Uterus (tissue), 4 donors: Measurements from ENCODE around the gene PALS1. TPM values are rescaled to one million over a fixed set of nuclear protein-coding genes. Genes with fewer than 3 reads are reported as not detected.

Experiments
- DNase-seq, 2 donors: peaks; one replicate each; pipeline ENCODE4 v3.0.0-alpha.2; 2019 to 2020
- H3K27ac ChIP-seq, 2 donors: fragments of 200-600 bp; sonication (generic); 1 replicate in 1 of 2; 2 replicates in 1 of 2; pipeline ENCODE4 v1.5.1; 2016 to 2018
- H3K27me3 ChIP-seq, 2 donors: fragments of 200-600 bp; sonication (generic); one replicate each; pipeline ENCODE4 v1.5.1; 2018 to 2019; ENCODE audit warnings: control low read depth in 1 of 2
- H3K36me3 ChIP-seq, 2 donors: fragments of 200-600 bp; sonication (generic); one replicate each; pipeline ENCODE4 v1.5.1; 2019; ENCODE audit warnings: control low read depth in 1 of 2
- H3K4me1 ChIP-seq, 2 donors: fragments of 200-600 bp; sonication (generic); one replicate each; pipeline ENCODE4 v1.5.1; 2018 to 2019; ENCODE audit warnings: control low read depth in 1 of 2
- H3K4me3 ChIP-seq, 2 donors: fragments of 200-600 bp; sonication (generic); 1 replicate in 1 of 2; 2 replicates in 1 of 2; pipeline ENCODE4 v1.5.1; 2018 to 2019; ENCODE audit warnings: mild to moderate bottlenecking in 1 of 2
- H3K9me3 ChIP-seq, 2 donors: fragments of 200-600 bp; sonication (generic); one replicate each; pipeline ENCODE4 v1.5.1; 2019; ENCODE audit warnings: control low read depth in 1 of 2
- POLR2A ChIP-seq, 2 donors: fragments of 450-650 bp; IDR thresholded peaks; one replicate each; pipeline ENCODE4 v1.6.1; 2016; ENCODE audit warnings: antibody characterized with exemption in 2 of 2, mild to moderate bottlenecking in 1 of 2, moderate library complexity in 1 of 2
- intact Hi-C: fragments of 100-400 bp; cut with DNase I; formaldehyde crosslinking; loops from one replicate; pipeline ENCODE4 v1.15.1; 2023; ENCODE audit warnings: low total_unique reads
- total RNA-seq, 4 donors: library from RNA; depleted of rRNA in 3 of 4; stranded (reverse); fragments of >200 nt in 3 of 4; gene quantifications; one replicate each; pipeline versions ENCODE4 v1.1.0 to v1.2.4, GENCODE V29; 2014 to 2023
- TF ChIP-seq, protein P1 (sequence below), 4 experiments: fragments of 200-600 bp in 2 of 4; fragments of 450-650 bp in 2 of 4; sonication (generic) in 2 of 4; IDR thresholded peaks; one replicate each; pipeline ENCODE4 v1.5.1; 2016 to 2019; ENCODE audit warnings: antibody characterized with exemption in 4 of 4, mild to moderate bottlenecking in 2 of 4, moderate library complexity in 1 of 4
- donor health status: DM: yes; HTN: yes; CAD: no.

Gene PALS1
- total RNA-seq, 4 donors from 2014 or later: 12.1 to 46.6 (median 21.6) TPM

DNA sequence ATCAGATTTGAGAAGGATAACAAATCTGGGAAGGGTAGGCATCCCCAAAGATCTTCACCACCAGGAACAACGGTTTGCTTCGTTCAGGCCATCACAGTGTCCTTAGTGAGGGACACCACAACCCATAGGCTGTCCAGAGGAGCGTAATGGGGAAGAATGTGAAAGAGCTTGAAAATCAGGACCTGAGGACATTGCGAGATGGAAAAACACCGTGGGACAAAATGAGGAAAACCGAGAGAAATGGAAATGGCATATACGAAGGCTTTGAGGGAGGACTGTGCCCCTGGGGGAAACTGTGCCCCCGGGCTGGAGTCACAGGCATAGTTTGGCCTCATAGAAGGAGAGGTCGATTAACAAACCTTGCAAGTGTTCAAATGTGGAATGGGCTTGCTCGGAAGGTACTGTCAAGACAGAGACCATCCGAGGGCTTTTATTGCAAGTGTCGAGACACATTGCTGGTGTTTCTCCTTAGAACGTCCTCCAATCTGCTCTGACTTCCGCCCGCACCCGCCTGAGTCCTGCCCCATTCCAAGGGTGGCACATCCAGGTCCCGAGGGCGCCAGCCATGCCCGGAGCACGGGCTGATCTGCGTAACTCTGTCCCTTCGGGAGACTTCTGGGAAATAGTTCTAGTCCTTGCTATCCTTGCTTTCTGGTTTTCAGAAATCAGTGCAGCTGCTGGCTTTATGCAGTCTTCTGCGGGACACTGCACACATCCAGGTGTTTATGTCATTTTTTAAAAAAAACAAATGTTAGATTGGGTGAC is 885 bp upstream of the PALS1 start:
- no peaks in the 10 kb centered on the region for H3K9me3 ChIP-seq
- H3K4me1 ChIP-seq: peaks cover 0 to 6% of the 10 kb centered on the region in 2 donors
- H3K27ac ChIP-seq: peak overlapping the region; percentile 88 to 97
- no peak for TF ChIP-seq POLR2A (IDR thresholded peaks at IDR 0.05)
- TF ChIP-seq, protein P1, sequence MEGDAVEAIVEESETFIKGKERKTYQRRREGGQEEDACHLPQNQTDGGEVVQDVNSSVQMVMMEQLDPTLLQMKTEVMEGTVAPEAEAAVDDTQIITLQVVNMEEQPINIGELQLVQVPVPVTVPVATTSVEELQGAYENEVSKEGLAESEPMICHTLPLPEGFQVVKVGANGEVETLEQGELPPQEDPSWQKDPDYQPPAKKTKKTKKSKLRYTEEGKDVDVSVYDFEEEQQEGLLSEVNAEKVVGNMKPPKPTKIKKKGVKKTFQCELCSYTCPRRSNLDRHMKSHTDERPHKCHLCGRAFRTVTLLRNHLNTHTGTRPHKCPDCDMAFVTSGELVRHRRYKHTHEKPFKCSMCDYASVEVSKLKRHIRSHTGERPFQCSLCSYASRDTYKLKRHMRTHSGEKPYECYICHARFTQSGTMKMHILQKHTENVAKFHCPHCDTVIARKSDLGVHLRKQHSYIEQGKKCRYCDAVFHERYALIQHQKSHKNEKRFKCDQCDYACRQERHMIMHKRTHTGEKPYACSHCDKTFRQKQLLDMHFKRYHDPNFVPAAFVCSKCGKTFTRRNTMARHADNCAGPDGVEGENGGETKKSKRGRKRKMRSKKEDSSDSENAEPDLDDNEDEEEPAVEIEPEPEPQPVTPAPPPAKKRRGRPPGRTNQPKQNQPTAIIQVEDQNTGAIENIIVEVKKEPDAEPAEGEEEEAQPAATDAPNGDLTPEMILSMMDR (IDR thresholded peaks at IDR 0.05): no peak
- peak overlapping the region; percentile 45 to 62 for H3K4me3 ChIP-seq
- peak; percentile 38 to 44 for DNase-seq
- intact Hi-C loops: no loop called here
- H3K27me3 ChIP-seq: no peaks in the 10 kb centered on the region
- H3K36me3 ChIP-seq: no peaks in the 10 kb centered on the region

DNA sequence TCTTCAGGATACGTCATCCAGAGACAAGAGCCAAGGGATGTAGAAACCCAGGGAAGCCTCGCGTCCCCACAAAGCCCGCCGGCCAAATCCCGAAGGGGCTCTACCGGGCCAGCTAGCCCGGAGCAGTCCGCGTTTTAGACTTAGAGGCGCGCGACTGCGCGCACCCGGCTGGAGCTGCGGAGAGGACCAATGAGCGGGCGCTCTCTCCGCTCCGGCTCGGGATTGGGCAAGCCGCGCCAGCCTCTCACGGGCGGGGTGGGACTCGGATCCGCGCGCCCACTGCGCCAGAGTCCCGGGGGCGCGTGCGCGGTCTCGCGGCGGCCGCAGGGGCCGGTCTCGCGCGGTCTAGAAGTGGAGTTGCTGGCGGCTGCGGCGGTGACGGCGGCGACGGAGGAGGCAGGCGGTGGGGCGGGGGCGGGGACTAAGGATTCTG is 241 bp upstream of the PALS1 start:
- Histone ChIP-seq H3K9me3 (no peaks in the 10 kb centered on the region), H3K4me3 (peak overlapping the region; percentile 56 to 62), H3K27ac (peak overlapping the region; percentile 88 to 97), H3K36me3 (no peaks in the 10 kb centered on the region), H3K27me3 (no peaks in the 10 kb centered on the region), H3K4me1 (peaks cover 0 to 6% of the 10 kb centered on the region in 2 donors)
- intact Hi-C loops: no loop called here
- TF ChIP-seq, protein P1 (IDR thresholded peaks at IDR 0.05): no peak
- TF ChIP-seq POLR2A (IDR thresholded peaks at IDR 0.05): peak; percentile 62 to 68
- peak; percentile 94 to 97 for DNase-seq

DNA sequence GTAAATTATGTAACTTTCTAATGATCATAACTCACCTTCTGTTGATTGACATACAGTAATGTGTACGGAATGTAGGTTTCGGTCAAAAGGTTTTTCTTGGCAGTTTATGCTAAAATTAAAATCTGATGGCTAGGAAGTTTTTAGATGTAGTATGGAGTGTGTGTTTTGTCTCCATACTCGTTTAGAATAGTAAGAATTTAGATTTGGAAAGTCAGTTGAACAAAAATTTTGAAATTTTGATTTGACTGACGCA is 859 bp downstream of the PALS1 start:
- Histone ChIP-seq H3K27me3 (no peaks in the 10 kb centered on the region), H3K36me3 (peaks cover 0 to under 1% of the 10 kb centered on the region in 2 donors), H3K9me3 (no peaks in the 10 kb centered on the region), H3K27ac (peak overlapping the region; percentile 88 to 97), H3K4me3 (peak overlapping the region; percentile 56 to 62), H3K4me1 (peaks cover 0 to 6% of the 10 kb centered on the region in 2 donors)
- intact Hi-C loops: no loop called here
- TF ChIP-seq POLR2A (IDR thresholded peaks at IDR 0.05): no peak
- TF ChIP-seq, protein P1 (IDR thresholded peaks at IDR 0.05): no peak
- no peak for DNase-seq

DNA sequence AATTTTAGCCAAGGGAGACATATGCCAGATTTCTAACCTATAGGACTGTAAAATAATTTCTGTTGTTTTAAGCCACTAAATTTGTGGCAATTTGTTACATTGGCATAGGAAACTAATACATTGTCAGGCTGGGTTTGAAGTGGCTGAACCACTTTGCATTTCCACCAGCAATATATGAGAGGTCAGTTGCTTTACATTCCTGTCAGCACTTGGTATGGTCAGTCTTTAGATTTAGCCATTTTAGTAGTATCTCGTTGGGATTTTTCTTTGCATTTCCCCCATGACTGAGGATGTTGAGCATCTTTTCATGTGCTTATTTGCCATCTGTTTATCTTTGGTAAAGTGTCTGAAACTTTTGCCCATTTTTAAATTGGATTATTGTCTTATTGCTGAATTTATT is 3.9 kb downstream of the PALS1 start:
- Histone ChIP-seq H3K4me1 (peaks cover 0 to 2% of the 10 kb centered on the region in 2 donors), H3K9me3 (no peaks in the 10 kb centered on the region)
- intact Hi-C loops: no loop called here

More for the DNA sequence above, 3.9 kb downstream of the PALS1 start:
- no peak overlapping the region for H3K27ac ChIP-seq
- no peak for DNase-seq
- no peaks in the 10 kb centered on the region for H3K27me3 ChIP-seq
- H3K4me3 ChIP-seq: no peak overlapping the region
- peaks cover 0 to 3% of the 10 kb centered on the region in 2 donors for H3K36me3 ChIP-seq
- TF ChIP-seq POLR2A (IDR thresholded peaks at IDR 0.05): no peak
- TF ChIP-seq, protein P1 (IDR thresholded peaks at IDR 0.05): no peak
